Lower leg skin (tissue), 3 donors: ENCODE measurements around the gene TBC1D22A.

Source experiments
- POLR2A ChIP-seq, 2 donors: fragments of 450-650 bp; IDR thresholded peaks; one replicate each; pipeline ENCODE4 v1.6.1; 2016 to 2017; ENCODE audit warnings: antibody characterized with exemption in 2 of 2, mild to moderate bottlenecking in 1 of 2, moderate library complexity in 1 of 2
- TF ChIP-seq, protein P1 (sequence below), 3 donors: fragments of 450-650 bp; IDR thresholded peaks; one replicate each; pipeline ENCODE4 v1.5.1; 2016; ENCODE audit warnings: antibody characterized with exemption in 3 of 3, mild to moderate bottlenecking in 3 of 3, moderate library complexity in 2 of 3

- TF ChIP-seq, protein P1, sequence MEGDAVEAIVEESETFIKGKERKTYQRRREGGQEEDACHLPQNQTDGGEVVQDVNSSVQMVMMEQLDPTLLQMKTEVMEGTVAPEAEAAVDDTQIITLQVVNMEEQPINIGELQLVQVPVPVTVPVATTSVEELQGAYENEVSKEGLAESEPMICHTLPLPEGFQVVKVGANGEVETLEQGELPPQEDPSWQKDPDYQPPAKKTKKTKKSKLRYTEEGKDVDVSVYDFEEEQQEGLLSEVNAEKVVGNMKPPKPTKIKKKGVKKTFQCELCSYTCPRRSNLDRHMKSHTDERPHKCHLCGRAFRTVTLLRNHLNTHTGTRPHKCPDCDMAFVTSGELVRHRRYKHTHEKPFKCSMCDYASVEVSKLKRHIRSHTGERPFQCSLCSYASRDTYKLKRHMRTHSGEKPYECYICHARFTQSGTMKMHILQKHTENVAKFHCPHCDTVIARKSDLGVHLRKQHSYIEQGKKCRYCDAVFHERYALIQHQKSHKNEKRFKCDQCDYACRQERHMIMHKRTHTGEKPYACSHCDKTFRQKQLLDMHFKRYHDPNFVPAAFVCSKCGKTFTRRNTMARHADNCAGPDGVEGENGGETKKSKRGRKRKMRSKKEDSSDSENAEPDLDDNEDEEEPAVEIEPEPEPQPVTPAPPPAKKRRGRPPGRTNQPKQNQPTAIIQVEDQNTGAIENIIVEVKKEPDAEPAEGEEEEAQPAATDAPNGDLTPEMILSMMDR (IDR thresholded peaks at IDR 0.05), result no peak
- no peak for TF ChIP-seq POLR2A (IDR thresholded peaks at IDR 0.05)
Observed at GRCh38 chr22:47020166-47020565, 257.7 kb downstream of the TBC1D22A start.
